Thyroid gland (tissue), 4 donors: Measurements from ENCODE around the gene HLA-DQB2.

Experiments used
- POLR2A ChIP-seq, 2 donors: fragments of 450-650 bp; IDR thresholded peaks; one replicate each; pipeline ENCODE4 v1.6.1; 2017; ENCODE audit warnings: antibody characterized with exemption in 2 of 2, mild to moderate bottlenecking in 2 of 2, moderate library complexity in 1 of 2
- TF ChIP-seq, protein P1 (sequence below), 6 experiments: fragments of 200-600 bp in 3 of 6; fragments of 450-650 bp in 3 of 6; sonication (generic) in 3 of 6; IDR thresholded peaks; one replicate each; pipeline ENCODE4 v1.5.1; 2016 to 2019; ENCODE audit warnings: antibody characterized with exemption in 6 of 6, mild to moderate bottlenecking in 2 of 6, inconsistent platforms in 1 of 6, moderate library complexity in 1 of 6

- TF ChIP-seq, protein P1, sequence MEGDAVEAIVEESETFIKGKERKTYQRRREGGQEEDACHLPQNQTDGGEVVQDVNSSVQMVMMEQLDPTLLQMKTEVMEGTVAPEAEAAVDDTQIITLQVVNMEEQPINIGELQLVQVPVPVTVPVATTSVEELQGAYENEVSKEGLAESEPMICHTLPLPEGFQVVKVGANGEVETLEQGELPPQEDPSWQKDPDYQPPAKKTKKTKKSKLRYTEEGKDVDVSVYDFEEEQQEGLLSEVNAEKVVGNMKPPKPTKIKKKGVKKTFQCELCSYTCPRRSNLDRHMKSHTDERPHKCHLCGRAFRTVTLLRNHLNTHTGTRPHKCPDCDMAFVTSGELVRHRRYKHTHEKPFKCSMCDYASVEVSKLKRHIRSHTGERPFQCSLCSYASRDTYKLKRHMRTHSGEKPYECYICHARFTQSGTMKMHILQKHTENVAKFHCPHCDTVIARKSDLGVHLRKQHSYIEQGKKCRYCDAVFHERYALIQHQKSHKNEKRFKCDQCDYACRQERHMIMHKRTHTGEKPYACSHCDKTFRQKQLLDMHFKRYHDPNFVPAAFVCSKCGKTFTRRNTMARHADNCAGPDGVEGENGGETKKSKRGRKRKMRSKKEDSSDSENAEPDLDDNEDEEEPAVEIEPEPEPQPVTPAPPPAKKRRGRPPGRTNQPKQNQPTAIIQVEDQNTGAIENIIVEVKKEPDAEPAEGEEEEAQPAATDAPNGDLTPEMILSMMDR (IDR thresholded peaks at IDR 0.05): no peak
- TF ChIP-seq POLR2A (IDR thresholded peaks at IDR 0.05): no peak
Measured at GRCh38 chr6:32759669-32760068, 3.7 kb downstream of the HLA-DQB2 start.
